SK-N-SH (cell line): ENCODE data around the gene ATAD1. TPM values are rescaled to one million over a fixed set of nuclear protein-coding genes. Genes with fewer than 3 reads are reported as not detected.

Experiments used
- CTCF ChIP-seq: fragments of 200-600 bp; sonication (generic); IDR thresholded peaks from 2 replicates; pipeline ENCODE4 v1.6.1; 2017; ENCODE audit warnings: antibody characterized with exemption, mild to moderate bottlenecking, moderate library complexity
- FOSL2 ChIP-seq: IDR thresholded peaks from 2 replicates; pipeline ENCODE4 v1.4.0; 2012; ENCODE audit warnings: low read depth, mild to moderate bottlenecking, moderate library complexity, borderline replicate concordance
- FOXM1 ChIP-seq: IDR thresholded peaks from 2 replicates; pipeline ENCODE4 v1.4.0; 2012; ENCODE audit warnings: low read depth, mild to moderate bottlenecking
- GABPA ChIP-seq: IDR thresholded peaks from 2 replicates; pipeline ENCODE4 v1.4.0; 2012; ENCODE audit warnings: low read depth, mild to moderate bottlenecking
- MXI1 ChIP-seq: IDR thresholded peaks from 2 replicates; pipeline ENCODE4 v1.6.1; 2012; ENCODE audit warnings: mild to moderate bottlenecking, low read depth, low read length, improper control_type of control experiment
- NRF1 ChIP-seq: IDR thresholded peaks from 2 replicates; pipeline ENCODE4 v1.6.1; 2012; ENCODE audit warnings: low read depth, mild to moderate bottlenecking, low read length
- POLR2AphosphoS5 ChIP-seq: IDR thresholded peaks from 2 replicates; pipeline ENCODE4 v1.6.1; 2012; ENCODE audit warnings: low read depth, low read length
- USF1 ChIP-seq: IDR thresholded peaks from 2 replicates; pipeline ENCODE4 v1.4.0; 2012; ENCODE audit warnings: low read depth, borderline replicate concordance
- USF2 ChIP-seq: fragments of 150-350 bp; IDR thresholded peaks from 2 replicates; pipeline ENCODE4 v1.6.1; 2017; ENCODE audit warnings: antibody characterized with exemption, low read length, low read depth, borderline replicate concordance
- YY1 ChIP-seq: IDR thresholded peaks from 2 replicates; pipeline ENCODE4 v1.4.0; 2012; ENCODE audit warnings: low read depth, mild to moderate bottlenecking
- ZBTB33 ChIP-seq: IDR thresholded peaks from 2 replicates; pipeline ENCODE4 v1.4.0; 2012; ENCODE audit warnings: low read depth, borderline replicate concordance
- polyA plus RNA-seq, 3 experiments: library from polyadenylated mRNA; depleted of rRNA; stranded (reverse); fragments of >200 nt; gene quantifications; 2 replicates each; pipeline ENCODE4 v1.2.3, GENCODE V29; 2012
- TF ChIP-seq, protein P1 (sequence below): IDR thresholded peaks from 2 replicates; pipeline ENCODE4 v1.6.1; 2012; ENCODE audit warnings: mild to moderate bottlenecking, low read depth, low read length, moderate library complexity
- TF ChIP-seq, protein P2 (sequence below): fragments of 150-350 bp; IDR thresholded peaks from 2 replicates; pipeline ENCODE4 v1.6.1; 2016; ENCODE audit warnings: mild to moderate bottlenecking, low read depth, low read length

ATAD1 gene
- polyA plus RNA-seq, 1 of the 3 experiments (the other 2 are of a cell fraction), result 13.5 TPM

DNA sequence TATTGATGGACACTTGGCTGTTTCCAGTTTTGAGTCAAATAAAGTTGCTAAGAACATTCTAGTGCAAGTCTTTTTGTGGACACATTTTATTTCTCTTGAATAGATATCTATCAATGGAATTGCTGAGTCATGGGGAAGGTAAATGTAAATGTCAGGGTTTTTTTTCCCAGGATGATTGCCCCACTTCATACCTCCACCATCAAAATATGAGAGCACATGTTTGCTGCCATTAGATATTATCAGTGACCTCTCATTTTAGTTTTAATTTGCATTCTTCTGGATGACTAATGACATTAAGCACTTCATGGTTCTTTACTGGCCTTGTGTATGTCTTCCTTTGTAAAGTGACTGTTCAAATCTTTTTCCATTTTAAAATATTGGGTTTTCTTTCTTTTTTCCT, 112.7 kb downstream of the ATAD1 start (continued):
- TF ChIP-seq ZBTB33, result no peak
- no peak for TF ChIP-seq NRF1
- TF ChIP-seq FOSL2, result peak; percentile 75; the same call in 1 of the 2 replicates
- TF ChIP-seq, protein P1, sequence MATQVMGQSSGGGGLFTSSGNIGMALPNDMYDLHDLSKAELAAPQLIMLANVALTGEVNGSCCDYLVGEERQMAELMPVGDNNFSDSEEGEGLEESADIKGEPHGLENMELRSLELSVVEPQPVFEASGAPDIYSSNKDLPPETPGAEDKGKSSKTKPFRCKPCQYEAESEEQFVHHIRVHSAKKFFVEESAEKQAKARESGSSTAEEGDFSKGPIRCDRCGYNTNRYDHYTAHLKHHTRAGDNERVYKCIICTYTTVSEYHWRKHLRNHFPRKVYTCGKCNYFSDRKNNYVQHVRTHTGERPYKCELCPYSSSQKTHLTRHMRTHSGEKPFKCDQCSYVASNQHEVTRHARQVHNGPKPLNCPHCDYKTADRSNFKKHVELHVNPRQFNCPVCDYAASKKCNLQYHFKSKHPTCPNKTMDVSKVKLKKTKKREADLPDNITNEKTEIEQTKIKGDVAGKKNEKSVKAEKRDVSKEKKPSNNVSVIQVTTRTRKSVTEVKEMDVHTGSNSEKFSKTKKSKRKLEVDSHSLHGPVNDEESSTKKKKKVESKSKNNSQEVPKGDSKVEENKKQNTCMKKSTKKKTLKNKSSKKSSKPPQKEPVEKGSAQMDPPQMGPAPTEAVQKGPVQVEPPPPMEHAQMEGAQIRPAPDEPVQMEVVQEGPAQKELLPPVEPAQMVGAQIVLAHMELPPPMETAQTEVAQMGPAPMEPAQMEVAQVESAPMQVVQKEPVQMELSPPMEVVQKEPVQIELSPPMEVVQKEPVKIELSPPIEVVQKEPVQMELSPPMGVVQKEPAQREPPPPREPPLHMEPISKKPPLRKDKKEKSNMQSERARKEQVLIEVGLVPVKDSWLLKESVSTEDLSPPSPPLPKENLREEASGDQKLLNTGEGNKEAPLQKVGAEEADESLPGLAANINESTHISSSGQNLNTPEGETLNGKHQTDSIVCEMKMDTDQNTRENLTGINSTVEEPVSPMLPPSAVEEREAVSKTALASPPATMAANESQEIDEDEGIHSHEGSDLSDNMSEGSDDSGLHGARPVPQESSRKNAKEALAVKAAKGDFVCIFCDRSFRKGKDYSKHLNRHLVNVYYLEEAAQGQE, result no peak
- 0 out of 2 replicates have a peak, but pooled peaks have one; percentile 22 for TF ChIP-seq GABPA
- no peak for TF ChIP-seq MXI1
- TF ChIP-seq CTCF, result no peak
- no peak for TF ChIP-seq USF2
- TF ChIP-seq POLR2AphosphoS5, result peak; percentile 61; the same call in 1 of the 2 replicates
- TF ChIP-seq YY1, result 0 out of 2 replicates have a peak, but pooled peaks have one; percentile 45
- peak; percentile 16; the same call in 1 of the 2 replicates for TF ChIP-seq USF1
- TF ChIP-seq, protein P2, sequence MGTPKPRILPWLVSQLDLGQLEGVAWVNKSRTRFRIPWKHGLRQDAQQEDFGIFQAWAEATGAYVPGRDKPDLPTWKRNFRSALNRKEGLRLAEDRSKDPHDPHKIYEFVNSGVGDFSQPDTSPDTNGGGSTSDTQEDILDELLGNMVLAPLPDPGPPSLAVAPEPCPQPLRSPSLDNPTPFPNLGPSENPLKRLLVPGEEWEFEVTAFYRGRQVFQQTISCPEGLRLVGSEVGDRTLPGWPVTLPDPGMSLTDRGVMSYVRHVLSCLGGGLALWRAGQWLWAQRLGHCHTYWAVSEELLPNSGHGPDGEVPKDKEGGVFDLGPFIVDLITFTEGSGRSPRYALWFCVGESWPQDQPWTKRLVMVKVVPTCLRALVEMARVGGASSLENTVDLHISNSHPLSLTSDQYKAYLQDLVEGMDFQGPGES, result no peak
- peak; percentile 52; the same call in 1 of the 2 replicates for TF ChIP-seq FOXM1
- TF ChIP-seq, all 33 proteins: peak for 16
